ENCODE measurements around the gene NFATC4.

DNA sequence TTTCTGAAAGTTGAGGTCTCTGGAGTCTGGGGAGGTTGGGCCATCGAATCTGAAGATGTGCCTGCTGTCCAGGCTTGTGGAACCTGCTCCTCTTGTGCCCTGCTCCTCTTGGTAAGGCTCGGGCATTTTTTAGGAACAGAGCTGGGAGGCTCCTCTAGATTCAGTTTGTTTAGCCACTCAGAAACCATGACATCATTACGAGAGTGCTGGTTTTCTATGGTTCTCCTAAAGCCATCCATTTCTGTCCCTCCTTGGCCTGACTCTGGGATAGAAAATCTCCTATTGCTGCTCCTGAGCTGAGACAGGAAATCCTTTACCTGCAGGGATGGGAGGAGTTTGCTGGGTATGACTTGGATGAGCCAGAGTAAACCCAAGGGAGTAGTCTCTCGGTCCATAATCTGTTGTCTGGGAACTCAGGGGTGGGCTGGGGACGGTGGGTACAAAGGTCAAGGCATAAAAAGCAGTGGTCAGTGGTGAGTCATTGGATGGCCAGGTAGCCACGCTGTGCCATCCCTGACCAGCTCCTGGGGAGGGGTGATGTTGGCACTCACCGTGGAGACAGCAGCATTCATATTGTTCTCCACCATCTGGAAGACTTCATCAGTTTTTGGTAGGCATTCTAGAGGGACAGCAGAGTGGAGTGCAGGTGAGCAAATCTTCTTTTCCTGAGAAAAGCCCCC, 30.7 kb upstream of the NFATC4 start:
- TF ChIP-seq EZH2 (IDR thresholded peaks at IDR 0.05; ENCODE audit: borderline replicate concordance, insufficient read depth, low read depth, low read length, poor library complexity, severe bottlenecking): no peak
- TF ChIP-seq, protein P1, sequence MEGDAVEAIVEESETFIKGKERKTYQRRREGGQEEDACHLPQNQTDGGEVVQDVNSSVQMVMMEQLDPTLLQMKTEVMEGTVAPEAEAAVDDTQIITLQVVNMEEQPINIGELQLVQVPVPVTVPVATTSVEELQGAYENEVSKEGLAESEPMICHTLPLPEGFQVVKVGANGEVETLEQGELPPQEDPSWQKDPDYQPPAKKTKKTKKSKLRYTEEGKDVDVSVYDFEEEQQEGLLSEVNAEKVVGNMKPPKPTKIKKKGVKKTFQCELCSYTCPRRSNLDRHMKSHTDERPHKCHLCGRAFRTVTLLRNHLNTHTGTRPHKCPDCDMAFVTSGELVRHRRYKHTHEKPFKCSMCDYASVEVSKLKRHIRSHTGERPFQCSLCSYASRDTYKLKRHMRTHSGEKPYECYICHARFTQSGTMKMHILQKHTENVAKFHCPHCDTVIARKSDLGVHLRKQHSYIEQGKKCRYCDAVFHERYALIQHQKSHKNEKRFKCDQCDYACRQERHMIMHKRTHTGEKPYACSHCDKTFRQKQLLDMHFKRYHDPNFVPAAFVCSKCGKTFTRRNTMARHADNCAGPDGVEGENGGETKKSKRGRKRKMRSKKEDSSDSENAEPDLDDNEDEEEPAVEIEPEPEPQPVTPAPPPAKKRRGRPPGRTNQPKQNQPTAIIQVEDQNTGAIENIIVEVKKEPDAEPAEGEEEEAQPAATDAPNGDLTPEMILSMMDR (IDR thresholded peaks at IDR 0.05): no peak

All from B cell (primary cell).